LNCAP (cell line): Measurements from ENCODE around the gene LINGO3.

Source experiments
- TF ChIP-seq, protein P1 (sequence below): fragments of 450-650 bp; IDR thresholded peaks from 2 replicates; pipeline ENCODE4 v1.5.1; 2017; ENCODE audit warnings: mild to moderate bottlenecking

Gene LINGO3

DNA sequence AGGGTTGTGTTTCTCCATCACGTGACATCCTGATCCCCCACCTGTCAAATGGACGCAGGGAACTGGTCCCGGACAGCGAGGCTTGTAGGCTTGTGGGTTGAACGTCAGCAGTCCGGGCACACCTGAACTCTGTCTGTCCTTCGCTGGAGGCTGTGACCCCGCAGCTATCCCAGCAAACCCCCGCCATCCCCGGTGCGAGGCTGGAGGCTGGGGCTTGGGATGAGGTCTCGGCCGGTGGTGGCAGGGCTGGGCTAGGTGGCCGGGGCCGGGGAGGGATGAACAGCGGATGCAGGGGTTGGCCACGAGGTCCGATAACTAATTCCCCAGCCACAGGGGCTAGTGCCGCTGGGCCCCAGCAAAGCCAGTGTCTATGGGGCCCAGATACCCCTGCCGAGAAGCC, 11.6 kb upstream of the LINGO3 start:
- TF ChIP-seq, protein P1, sequence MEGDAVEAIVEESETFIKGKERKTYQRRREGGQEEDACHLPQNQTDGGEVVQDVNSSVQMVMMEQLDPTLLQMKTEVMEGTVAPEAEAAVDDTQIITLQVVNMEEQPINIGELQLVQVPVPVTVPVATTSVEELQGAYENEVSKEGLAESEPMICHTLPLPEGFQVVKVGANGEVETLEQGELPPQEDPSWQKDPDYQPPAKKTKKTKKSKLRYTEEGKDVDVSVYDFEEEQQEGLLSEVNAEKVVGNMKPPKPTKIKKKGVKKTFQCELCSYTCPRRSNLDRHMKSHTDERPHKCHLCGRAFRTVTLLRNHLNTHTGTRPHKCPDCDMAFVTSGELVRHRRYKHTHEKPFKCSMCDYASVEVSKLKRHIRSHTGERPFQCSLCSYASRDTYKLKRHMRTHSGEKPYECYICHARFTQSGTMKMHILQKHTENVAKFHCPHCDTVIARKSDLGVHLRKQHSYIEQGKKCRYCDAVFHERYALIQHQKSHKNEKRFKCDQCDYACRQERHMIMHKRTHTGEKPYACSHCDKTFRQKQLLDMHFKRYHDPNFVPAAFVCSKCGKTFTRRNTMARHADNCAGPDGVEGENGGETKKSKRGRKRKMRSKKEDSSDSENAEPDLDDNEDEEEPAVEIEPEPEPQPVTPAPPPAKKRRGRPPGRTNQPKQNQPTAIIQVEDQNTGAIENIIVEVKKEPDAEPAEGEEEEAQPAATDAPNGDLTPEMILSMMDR: no peak

DNA sequence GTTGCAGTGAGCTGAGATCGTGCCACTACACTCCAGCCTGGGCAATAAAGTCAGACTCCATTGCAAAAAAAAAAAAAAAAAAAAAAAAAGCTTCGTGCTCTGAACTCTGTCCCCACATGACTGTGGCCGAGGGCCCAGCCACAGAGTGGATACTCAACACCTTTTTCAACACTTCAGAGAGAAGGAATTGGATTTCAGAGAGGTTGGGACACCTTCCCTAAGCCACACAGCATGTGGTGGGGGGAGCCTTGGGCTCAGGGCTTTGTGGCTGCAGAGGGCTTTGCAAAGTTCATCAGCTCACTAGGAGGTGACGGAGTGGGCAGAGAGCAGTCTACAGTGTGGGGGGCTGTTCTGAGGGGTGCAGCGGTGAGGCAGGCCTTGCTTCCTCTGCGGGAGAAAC, 11.0 kb upstream of the LINGO3 start:
- TF ChIP-seq, protein P1: no peak

DNA sequence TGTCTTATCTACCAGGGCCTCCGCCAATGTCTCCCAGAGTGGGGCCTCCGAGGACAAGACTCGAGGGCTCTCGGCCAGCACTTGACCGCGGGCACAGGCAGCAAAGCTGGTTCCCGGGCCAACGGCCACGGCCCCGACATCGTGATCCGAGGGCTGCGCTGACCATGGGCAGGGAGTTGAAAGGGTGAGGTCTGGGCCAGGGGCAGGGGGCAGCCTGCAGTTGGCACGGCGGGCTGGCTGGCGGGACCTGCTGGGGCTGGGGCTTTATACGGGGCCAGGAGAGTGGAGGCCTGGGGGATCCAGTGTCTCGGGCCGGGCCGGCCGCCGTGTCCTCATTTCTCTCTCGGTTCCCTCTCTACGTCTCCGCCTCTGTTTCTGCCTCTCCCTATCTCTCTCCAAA, 9.8 kb upstream of the LINGO3 start:
- TF ChIP-seq, protein P1: no peak

DNA sequence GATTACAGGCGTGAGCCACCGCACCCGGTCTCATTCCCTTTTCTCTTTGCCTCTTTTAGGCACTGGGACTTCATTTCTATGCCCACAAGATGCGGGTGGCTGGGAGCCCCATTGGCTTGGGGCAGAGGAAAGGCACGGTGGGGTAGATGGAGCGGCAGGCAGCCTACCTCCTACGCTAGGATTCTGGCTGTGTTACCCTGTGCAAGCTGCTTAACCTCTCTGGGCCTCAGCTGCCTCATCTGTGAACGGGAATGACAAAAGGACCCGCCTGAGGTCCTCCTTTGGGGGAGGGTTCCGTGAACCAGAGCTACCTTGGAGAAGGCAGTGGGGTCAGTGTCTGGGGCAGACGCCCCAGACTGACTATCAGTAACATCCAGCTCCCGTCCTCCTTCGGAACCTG, 9.3 kb upstream of the LINGO3 start:
- TF ChIP-seq, protein P1: no peak

DNA sequence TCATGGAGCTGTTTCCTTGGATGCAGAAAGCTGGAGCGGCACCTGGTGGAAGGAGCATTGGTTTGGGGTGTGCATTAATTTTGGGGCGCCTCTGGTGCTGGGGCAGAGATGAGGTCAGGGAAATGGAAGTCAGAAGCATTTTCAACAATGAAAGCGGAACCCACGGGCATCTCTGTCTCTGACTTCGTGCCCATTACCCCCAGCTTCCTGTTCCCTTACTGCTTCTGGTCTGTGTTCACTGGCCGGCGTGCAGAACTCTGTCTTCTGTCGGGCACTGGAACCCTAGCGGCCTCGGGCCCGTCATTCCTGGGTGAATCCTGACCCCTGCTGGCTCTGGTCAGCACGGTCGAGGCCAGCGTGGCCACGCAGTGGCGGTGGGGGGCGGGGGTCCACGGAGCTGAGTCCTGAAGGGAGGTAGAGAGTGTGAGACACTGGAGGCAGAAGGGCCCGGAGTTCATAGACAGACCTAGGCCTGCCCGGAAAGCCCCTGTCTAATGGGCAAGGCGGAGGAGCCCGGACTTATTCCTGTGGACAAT, 7.9 kb upstream of the LINGO3 start:
- TF ChIP-seq, protein P1: peak; percentile 73

DNA sequence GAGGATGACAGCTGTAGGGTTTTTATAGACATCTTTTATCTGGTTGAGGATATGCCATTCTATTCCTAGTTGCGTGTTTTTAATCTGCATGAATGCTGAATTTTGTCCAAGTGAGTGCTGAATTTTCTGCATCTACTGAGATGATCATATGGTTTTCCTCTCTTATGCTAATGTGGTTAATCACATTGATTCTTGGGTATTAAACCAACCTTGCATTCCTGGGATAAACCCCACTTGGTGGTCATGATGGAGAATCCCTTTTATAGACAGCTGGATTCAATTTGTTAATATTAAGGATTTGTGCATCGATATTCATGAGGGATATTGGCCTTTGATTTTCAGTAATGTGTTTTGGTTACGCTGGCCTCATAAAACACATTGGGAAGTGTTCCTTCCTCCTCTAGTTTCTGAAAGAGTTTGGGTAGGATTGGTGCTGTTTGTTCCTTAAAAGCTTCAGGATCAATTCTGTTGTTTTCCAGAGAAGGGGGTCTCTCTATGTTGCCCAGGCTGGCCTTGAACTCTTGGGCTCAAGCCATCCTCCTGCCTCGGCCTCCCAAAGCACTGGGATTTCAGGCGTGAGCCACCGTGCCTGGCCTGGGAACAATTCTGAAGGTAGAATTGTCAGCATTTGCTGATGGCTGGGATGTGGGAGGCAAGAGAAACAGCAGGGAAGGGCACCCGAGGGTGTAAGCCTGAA, 7.3 kb upstream of the LINGO3 start:
- TF ChIP-seq, protein P1: no peak

DNA sequence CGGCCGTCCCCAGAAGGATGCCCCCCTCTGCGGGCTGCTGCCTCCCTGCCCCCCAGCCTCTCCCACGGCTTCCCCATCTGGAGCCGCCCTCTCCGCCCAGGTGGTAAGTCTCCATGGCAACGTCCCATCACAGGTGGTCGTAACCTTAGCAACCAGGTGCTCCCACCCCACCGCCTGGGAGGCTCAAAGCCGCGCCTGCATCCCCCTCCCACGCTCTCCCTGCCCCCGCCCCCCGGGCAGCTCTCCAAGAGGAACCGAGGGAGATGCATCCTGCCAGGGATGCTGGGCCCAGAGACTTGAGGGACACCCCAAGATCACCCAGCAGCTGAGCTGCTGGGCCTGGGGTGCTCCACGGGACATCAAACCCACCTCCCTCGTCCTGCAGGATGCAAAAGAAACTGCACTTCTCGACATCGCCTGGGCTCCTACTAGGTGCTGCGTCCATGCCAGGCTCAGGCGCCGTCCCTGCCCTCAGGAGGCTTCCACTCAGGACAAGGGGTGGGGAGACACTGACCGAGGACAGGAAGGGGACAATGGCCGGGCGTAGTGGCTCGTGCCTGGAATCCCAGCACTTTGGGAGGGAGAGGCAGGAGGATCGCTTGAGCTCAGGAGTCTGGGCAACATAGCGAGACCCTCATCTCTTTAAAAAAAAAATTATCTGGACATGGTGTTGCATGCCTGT, 5.0 kb upstream of the LINGO3 start:
- TF ChIP-seq, protein P1: no peak
